Right lobe of liver (tissue), 6 donors: Measurements from ENCODE around the gene SCP2D1. TPM values are rescaled to one million over a fixed set of nuclear protein-coding genes. Genes with fewer than 3 reads are reported as not detected.

Experiments
- ATAC-seq, 4 donors: fragments of 200-7000 bp; cut with Tn5 transposase; one replicate each; pipeline ENCODE4 v1.9.1; 2020; ENCODE audit warnings: mild to moderate bottlenecking in 4 of 4, moderate library complexity in 4 of 4
- DNase-seq, 3 donors: peaks; one replicate each; pipeline ENCODE4 v3.0.0-alpha.2; 2020
- H3K27ac ChIP-seq, 3 donors: fragments of 200-600 bp; one replicate each; pipeline ENCODE4 v1.8.0; 2022
- H3K27me3 ChIP-seq, 2 donors: fragments of 200-600 bp; one replicate each; pipeline ENCODE4 v1.8.0; 2022
- H3K36me3 ChIP-seq, 4 donors: fragments of 200-600 bp; sonication (generic) in 1 of 4; one replicate each; pipeline versions ENCODE4 v1.5.1 to v1.8.0; 2017 to 2022; ENCODE audit warnings: control low read depth in 1 of 4
- H3K4me1 ChIP-seq, 4 donors: fragments of 200-600 bp; sonication (generic) in 1 of 4; one replicate each; pipeline versions ENCODE4 v1.5.1 to v1.8.0; 2017 to 2022; ENCODE audit warnings: control low read depth in 1 of 4
- H3K4me3 ChIP-seq, 3 donors: fragments of 200-600 bp; one replicate each; pipeline ENCODE4 v1.8.0; 2022
- H3K9me3 ChIP-seq, 4 donors: fragments of 200-600 bp; sonication (generic) in 1 of 4; one replicate each; pipeline versions ENCODE4 v1.5.1 to v1.8.0; 2017 to 2022; ENCODE audit warnings: control low read depth in 1 of 4
- POLR2A ChIP-seq: fragments of 450-650 bp; IDR thresholded peaks from one replicate; pipeline ENCODE4 v1.6.1; 2017; ENCODE audit warnings: antibody characterized with exemption, mild to moderate bottlenecking
- WGBS: methylation state at CpG from one replicate; pipeline ENCODE4 v1.1.6; 2018; ENCODE audit warnings: low coverage, low lambda C conversion rate; ENCODE audit not compliant: insufficient coverage; ENCODE audit errors: missing lambda C conversion rate; 5-methylcytosine and 5-hydroxymethylcytosine counted together
- intact Hi-C, 2 donors: fragments of 100-400 bp; cut with DNase I; formaldehyde crosslinking; loops; one replicate each; pipeline versions ENCODE4 v1.11.2 to v1.14.1; 2022
- long read RNA-seq: library from polyadenylated mRNA; unstranded; transcript quantifications from one replicate; pipeline ENCODE4 v2.0.0, GENCODE V29; 2019
- total RNA-seq, 6 experiments: library from RNA; depleted of rRNA in 2 of 6; stranded (reverse); fragments of >200 nt in 2 of 6; fragmentation: NEBNext Ultra II Directional in 3 of 6; extraction: Animal tissue kit (Norgen Biotek cat#: 25700) in 3 of 6; gene quantifications; one replicate each; pipeline versions ENCODE4 v1.1.0 to v1.2.4, GENCODE V29; 2016 to 2023
- TF ChIP-seq, protein P1 (sequence below), 4 donors: fragments of 200-600 bp in 3 of 4; fragments of 450-650 bp in 1 of 4; IDR thresholded peaks; one replicate each; pipeline versions ENCODE4 v1.5.1 to v1.8.0; 2016 to 2022; ENCODE audit warnings: antibody characterized with exemption in 4 of 4, mild to moderate bottlenecking in 2 of 4
- donor health status: DM: no; HTN: yes; CAD: no.
- donor health status: DM: no; HTN: no; CAD: no.
- donor health status: DM: no; HTN: no; CAD: no.
- donor health status: DM: no; HTN: yes; CAD: no.
- donor health status: DM: no; HTN: yes; CAD: no.

The SCP2D1 gene
- total RNA-seq: not detected
- long read RNA-seq: 0 reads

- H3K27ac ChIP-seq: no peak within 1 kb of the TSS
- TF ChIP-seq, protein P1, sequence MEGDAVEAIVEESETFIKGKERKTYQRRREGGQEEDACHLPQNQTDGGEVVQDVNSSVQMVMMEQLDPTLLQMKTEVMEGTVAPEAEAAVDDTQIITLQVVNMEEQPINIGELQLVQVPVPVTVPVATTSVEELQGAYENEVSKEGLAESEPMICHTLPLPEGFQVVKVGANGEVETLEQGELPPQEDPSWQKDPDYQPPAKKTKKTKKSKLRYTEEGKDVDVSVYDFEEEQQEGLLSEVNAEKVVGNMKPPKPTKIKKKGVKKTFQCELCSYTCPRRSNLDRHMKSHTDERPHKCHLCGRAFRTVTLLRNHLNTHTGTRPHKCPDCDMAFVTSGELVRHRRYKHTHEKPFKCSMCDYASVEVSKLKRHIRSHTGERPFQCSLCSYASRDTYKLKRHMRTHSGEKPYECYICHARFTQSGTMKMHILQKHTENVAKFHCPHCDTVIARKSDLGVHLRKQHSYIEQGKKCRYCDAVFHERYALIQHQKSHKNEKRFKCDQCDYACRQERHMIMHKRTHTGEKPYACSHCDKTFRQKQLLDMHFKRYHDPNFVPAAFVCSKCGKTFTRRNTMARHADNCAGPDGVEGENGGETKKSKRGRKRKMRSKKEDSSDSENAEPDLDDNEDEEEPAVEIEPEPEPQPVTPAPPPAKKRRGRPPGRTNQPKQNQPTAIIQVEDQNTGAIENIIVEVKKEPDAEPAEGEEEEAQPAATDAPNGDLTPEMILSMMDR (IDR thresholded peaks at IDR 0.05): no peak
- no peak for TF ChIP-seq POLR2A
- intact Hi-C loops: no loop called here
- H3K4me3 ChIP-seq: no peak within 1 kb of the TSS
- no peaks in the 10 kb centered on the region for H3K4me1 ChIP-seq
- no peaks in the 10 kb centered on the region for H3K27me3 ChIP-seq
- H3K9me3 ChIP-seq: no peaks in the 10 kb centered on the region
- no peaks in the 10 kb centered on the region for H3K36me3 ChIP-seq
- DNase-seq (no peak), ATAC-seq (no peak)
- WGBS: 10% methylated on average over 3 of the region's 3 CpGs
Observed at GRCh38 chr20:18813483-18813882, at the start of gene SCP2D1. Gene SCP2D1, plus strand, starts transcription at chr20:18813783. Its CDS starts 33 bp downstream, at chr20:18813816.

- Histone ChIP-seq H3K27me3 (no peaks in the 10 kb centered on the region), H3K27ac (no peak overlapping the region), H3K36me3 (peaks cover 0 to 3% (median 0%) of the 10 kb centered on the region in 4 donors), H3K4me1 (no peaks in the 10 kb centered on the region), H3K4me3 (no peak overlapping the region), H3K9me3 (no peaks in the 10 kb centered on the region)
- ATAC-seq (peak in 1 of 4 donors; percentile 31), DNase-seq (no peak)
- 32% methylated on average over 3 of the region's 5 CpGs for WGBS
- no peak for TF ChIP-seq POLR2A
- TF ChIP-seq, protein P1 (IDR thresholded peaks at IDR 0.05): no peak
- intact Hi-C loops: no loop called here
Observed at GRCh38 chr20:18767676-18768075, 45.9 kb upstream of the SCP2D1 start.

DNA sequence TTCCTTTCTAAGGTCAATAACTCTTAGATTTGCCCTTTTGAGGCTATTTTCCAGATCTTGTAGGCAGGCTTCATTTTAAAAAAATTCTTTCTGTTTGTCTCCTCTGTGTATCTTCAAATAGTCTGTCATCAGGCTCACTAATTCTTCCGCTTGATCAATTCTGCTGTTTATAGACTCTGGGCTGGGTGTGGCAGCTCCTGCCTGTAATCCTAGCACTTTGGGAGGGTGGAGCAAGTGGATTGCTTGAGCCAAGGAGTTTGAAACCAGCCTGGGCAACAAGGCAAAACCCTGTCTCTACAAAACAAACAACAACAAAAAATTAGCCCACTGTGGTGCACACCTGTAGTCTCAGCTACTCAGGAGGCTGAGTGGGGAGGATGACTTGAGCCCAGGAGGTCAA is 40.0 kb upstream of the SCP2D1 start:
- no peaks in the 10 kb centered on the region for H3K27me3 ChIP-seq
- ATAC-seq (no peak), DNase-seq (no peak)
- WGBS: 50% methylated on average over 1 of the region's 1 CpG
- H3K27ac ChIP-seq: no peak overlapping the region
- TF ChIP-seq, protein P1 (IDR thresholded peaks at IDR 0.05): no peak
- TF ChIP-seq POLR2A: no peak
- H3K4me1 ChIP-seq: no peaks in the 10 kb centered on the region
- H3K4me3 ChIP-seq: no peak overlapping the region
- intact Hi-C loops: no loop called here
- H3K36me3 ChIP-seq: no peaks in the 10 kb centered on the region
- no peaks in the 10 kb centered on the region for H3K9me3 ChIP-seq

DNA sequence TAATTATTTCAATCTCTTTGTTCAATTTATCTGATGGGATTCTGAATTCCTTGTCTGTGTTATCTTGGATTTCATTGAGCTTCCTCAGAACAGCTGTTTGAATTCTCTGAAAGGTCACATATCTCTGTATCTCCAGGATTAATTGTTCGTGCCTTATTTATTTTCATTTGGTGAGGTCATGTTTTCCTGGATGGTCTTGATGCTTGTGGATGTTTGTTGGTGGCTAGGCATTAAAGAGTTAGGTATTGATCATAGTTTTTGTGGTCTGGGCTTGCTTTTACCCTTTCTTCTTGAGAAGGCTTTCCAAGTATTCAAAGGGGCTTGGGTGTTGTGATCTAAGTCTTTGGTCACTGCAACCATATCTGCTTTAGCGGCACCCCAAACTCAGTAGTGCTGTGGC is 39.4 kb upstream of the SCP2D1 start:
- Histone ChIP-seq H3K4me1 (no peaks in the 10 kb centered on the region), H3K9me3 (no peaks in the 10 kb centered on the region), H3K27me3 (no peaks in the 10 kb centered on the region), H3K4me3 (no peak overlapping the region), H3K27ac (no peak overlapping the region), H3K36me3 (no peaks in the 10 kb centered on the region)
- no peak for DNase-seq
- intact Hi-C loops: no loop called here
- no peak for TF ChIP-seq POLR2A
- TF ChIP-seq, protein P1 (IDR thresholded peaks at IDR 0.05): no peak
- 36% methylated on average over 1 of the region's 2 CpGs for WGBS
- ATAC-seq: no peak

DNA sequence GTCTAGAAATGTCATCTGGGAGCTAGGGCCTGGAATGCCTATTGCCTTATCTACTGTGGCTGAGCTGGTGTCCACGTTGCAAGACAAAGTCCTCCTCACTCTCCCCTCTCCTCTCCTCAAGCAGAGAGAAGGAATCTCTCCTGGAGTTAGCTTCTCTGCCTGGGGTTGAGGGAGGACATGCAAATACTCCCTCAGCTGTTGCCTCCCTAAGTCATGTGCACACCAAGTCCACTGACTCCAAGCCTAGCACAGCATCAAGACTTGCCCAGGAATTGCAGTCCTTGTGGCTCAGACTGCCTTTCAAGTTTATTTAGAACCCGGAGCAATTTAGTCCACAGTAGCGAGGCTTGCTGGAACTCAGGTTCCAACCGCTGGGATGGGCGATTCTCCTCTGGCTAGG is 38.0 kb upstream of the SCP2D1 start:
- intact Hi-C loops: no loop called here
- no peaks in the 10 kb centered on the region for H3K9me3 ChIP-seq
- H3K27me3 ChIP-seq: no peaks in the 10 kb centered on the region
- no peak overlapping the region for H3K27ac ChIP-seq
- no peak for ATAC-seq
- H3K36me3 ChIP-seq: no peaks in the 10 kb centered on the region
- TF ChIP-seq POLR2A: no peak
- TF ChIP-seq, protein P1 (IDR thresholded peaks at IDR 0.05): no peak
- 69% methylated on average over 2 of the region's 5 CpGs for WGBS
- no peak overlapping the region for H3K4me3 ChIP-seq
- no peak for DNase-seq
- H3K4me1 ChIP-seq: no peaks in the 10 kb centered on the region
